HEK293 (cell line): ENCODE measurements around the gene DHPS.
"Not testable (repeated sequence)": the region's sequence is repeated elsewhere in the genome, so short reads cannot be mapped to it uniquely, and the experiment has no call there.

Experiments
- CTCF ChIA-PET: fragments of 350-600 bp; formaldehyde crosslinking; extraction: SDS; loops from one replicate; lab custom pipeline; 2021; ENCODE audit warnings: antibody characterized with exemption; lab: Yijun Ruan, JAX
- POLR2A ChIA-PET: fragments of 300-600 bp; formaldehyde crosslinking; extraction: SDS; loops from one replicate; lab custom pipeline; 2020; ENCODE audit warnings: antibody characterized with exemption, inconsistent platforms; lab: Yijun Ruan, JAX
- H3K27ac ChIP-seq: fragments of 200-500 bp; sonication (Bioruptor generic); 2 replicates; pipeline ENCODE4 v1.5.1; 2014; ENCODE audit warnings: low read depth, low read length, control low read depth, inconsistent platforms; ENCODE audit errors: extremely low read depth
- H3K36me3 ChIP-seq, 2 experiments: fragments of 200-500 bp in 1 of 2; sonication (Bioruptor generic) in 1 of 2; 1 replicate in 1 of 2; 2 replicates in 1 of 2; pipeline ENCODE4 v1.5.1; 2014 to 2017; ENCODE audit warnings: inconsistent platforms in 2 of 2, low read length in 2 of 2; ENCODE audit not compliant: control insufficient read depth in 2 of 2, insufficient read depth in 1 of 2
- H3K4me1 ChIP-seq: fragments of 200-500 bp; sonication (Bioruptor generic); 2 replicates; pipeline ENCODE4 v1.5.1; 2014; ENCODE audit warnings: mild to moderate bottlenecking, low read length, inconsistent platforms; ENCODE audit not compliant: control insufficient read depth, insufficient read depth
- H3K4me3 ChIP-seq: 2 replicates; pipeline ENCODE4 v1.5.1; 2011; ENCODE audit warnings: low read depth, mild to moderate bottlenecking, control low read depth, low read length, moderate library complexity
- H3K9me3 ChIP-seq: fragments of 200-500 bp; sonication (Bioruptor generic); 2 replicates; pipeline ENCODE4 v1.5.1; 2014; ENCODE audit warnings: low read depth, low read length, inconsistent platforms; ENCODE audit not compliant: control insufficient read depth, insufficient read depth
- BCL11A ChIP-seq: fragments of 450-650 bp; formaldehyde crosslinking; IDR thresholded peaks from 2 replicates; pipeline ENCODE4 v1.5.1; 2016; ENCODE audit warnings: low read depth, missing biosample characterization, missing genetic modification characterization
- HIC1 ChIP-seq: fragments of 450-650 bp; formaldehyde crosslinking; IDR thresholded peaks from 2 replicates; pipeline ENCODE4 v1.5.1; 2016; ENCODE audit warnings: missing biosample characterization, missing genetic modification characterization
- KLF17 ChIP-seq: fragments of 450-650 bp; formaldehyde crosslinking; IDR thresholded peaks from 2 replicates; pipeline ENCODE4 v1.5.1; 2016; ENCODE audit warnings: missing biosample characterization, missing genetic modification characterization
- KLF8 ChIP-seq: fragments of 450-650 bp; formaldehyde crosslinking; IDR thresholded peaks from 2 replicates; pipeline ENCODE4 v1.5.1; 2016; ENCODE audit warnings: missing biosample characterization, missing genetic modification characterization
- PRDM4 ChIP-seq: fragments of 450-650 bp; formaldehyde crosslinking; IDR thresholded peaks from 2 replicates; pipeline ENCODE4 v1.5.1; 2017; ENCODE audit warnings: missing biosample characterization, missing genetic modification characterization
- SP7 ChIP-seq: fragments of 450-650 bp; formaldehyde crosslinking; IDR thresholded peaks from 2 replicates; pipeline ENCODE4 v1.5.1; 2016; ENCODE audit warnings: missing biosample characterization, missing genetic modification characterization
- TSHZ1 ChIP-seq: fragments of 450-650 bp; formaldehyde crosslinking; IDR thresholded peaks from 2 replicates; pipeline ENCODE4 v1.5.1; 2016; ENCODE audit warnings: missing biosample characterization, missing genetic modification characterization, borderline replicate concordance
- ZNF138 ChIP-seq: fragments of 450-650 bp; formaldehyde crosslinking; IDR thresholded peaks from 2 replicates; pipeline ENCODE4 v1.5.1; 2016; ENCODE audit warnings: missing biosample characterization, missing genetic modification characterization, borderline replicate concordance
- ZNF175 ChIP-seq: fragments of 450-650 bp; formaldehyde crosslinking; IDR thresholded peaks from 2 replicates; pipeline ENCODE4 v1.5.1; 2016; ENCODE audit warnings: missing biosample characterization, missing genetic modification characterization
- ZNF23 ChIP-seq: fragments of 450-650 bp; formaldehyde crosslinking; IDR thresholded peaks from 2 replicates; pipeline ENCODE4 v1.5.1; 2016; ENCODE audit warnings: missing biosample characterization, missing genetic modification characterization, borderline replicate concordance
- ZNF26 ChIP-seq: fragments of 450-650 bp; formaldehyde crosslinking; IDR thresholded peaks from 2 replicates; pipeline ENCODE4 v1.5.1; 2016; ENCODE audit warnings: missing biosample characterization, missing genetic modification characterization
- ZNF311 ChIP-seq: fragments of 450-650 bp; formaldehyde crosslinking; IDR thresholded peaks from 2 replicates; pipeline ENCODE4 v1.5.1; 2017; ENCODE audit warnings: missing biosample characterization, missing genetic modification characterization, borderline replicate concordance
- ZNF426 ChIP-seq: fragments of 450-650 bp; formaldehyde crosslinking; IDR thresholded peaks from 2 replicates; pipeline ENCODE4 v1.5.1; 2017; ENCODE audit warnings: missing biosample characterization, missing genetic modification characterization, mild to moderate bottlenecking, inconsistent platforms, moderate library complexity
- ZNF549 ChIP-seq: fragments of 450-650 bp; IDR thresholded peaks from 2 replicates; pipeline ENCODE4 v1.5.1; 2018; ENCODE audit warnings: missing biosample characterization, missing genetic modification characterization, mild to moderate bottlenecking, inconsistent platforms, moderate library complexity
- ZNF677 ChIP-seq: fragments of 450-650 bp; IDR thresholded peaks from 2 replicates; pipeline ENCODE4 v1.5.0; 2018; ENCODE audit warnings: missing biosample characterization, mild to moderate bottlenecking, missing genetic modification characterization, moderate library complexity
- ZNF701 ChIP-seq: fragments of 450-650 bp; formaldehyde crosslinking; IDR thresholded peaks from 2 replicates; pipeline ENCODE4 v1.5.1; 2016; ENCODE audit warnings: missing biosample characterization, missing genetic modification characterization
- ZNF76 ChIP-seq: fragments of 450-650 bp; formaldehyde crosslinking; IDR thresholded peaks from 2 replicates; pipeline ENCODE4; 2016; ENCODE audit warnings: low read depth, missing biosample characterization, missing genetic modification characterization, borderline replicate concordance
- ZNF777 ChIP-seq: fragments of 450-650 bp; formaldehyde crosslinking; IDR thresholded peaks from 2 replicates; pipeline ENCODE4 v1.5.1; 2017; ENCODE audit warnings: missing biosample characterization, missing genetic modification characterization, borderline replicate concordance
- ZXDB ChIP-seq: fragments of 450-650 bp; formaldehyde crosslinking; IDR thresholded peaks from 2 replicates; pipeline ENCODE4 v1.5.1; 2016; ENCODE audit warnings: missing biosample characterization, missing genetic modification characterization

The DHPS gene

GRCh38 chr19:12647047-12647446, 34.6 kb downstream of the DHPS start (continued):
- TF ChIP-seq ZNF426, result no peak
- no peak for TF ChIP-seq TSHZ1 (tag by site-specific recombination)
- no peak for TF ChIP-seq BCL11A (tag by site-specific recombination)
- no peak for TF ChIP-seq ZNF138

- ChIA-PET CTCF (no interaction called here), POLR2A (no interaction called here)
- Histone ChIP-seq H3K9me3 (no peaks in the 10 kb centered on the region), H3K4me3 (no peak overlapping the region), H3K4me1 (no peaks in the 10 kb centered on the region), H3K27ac (no peak overlapping the region), H3K36me3 (peaks cover 0 to 9% of the 10 kb centered on the region in 2 experiments; a peak in 1 of 3 replicates)
- TF ChIP-seq ZNF175 (tag by site-specific recombination) (no peak), ZNF549 (tag by site-specific recombination) (no peak), KLF8 (no peak), ZXDB (no peak), PRDM4 (tag by site-specific recombination) (no peak), ZNF677 (tag by site-specific recombination) (no peak)
Observed at GRCh38 chr19:12646551-12646950, 35.1 kb downstream of the DHPS start.

GRCh38 chr19:12643716-12644115, 38.0 kb downstream of the DHPS start:
- POLR2A ChIA-PET, H3K36me3 ChIP-seq: not testable (repeated sequence)

GRCh38 chr19:12642506-12642905, 39.2 kb downstream of the DHPS start:
- TF ChIP-seq ZNF701 (tag by site-specific recombination) (no peak), HIC1 (no peak), ZNF311 (tag by site-specific recombination) (no peak), KLF17 (no peak), ZNF76 (no peak), ZNF549 (tag by site-specific recombination) (no peak), SP7 (tag by site-specific recombination) (no peak), ZNF26 (tag by site-specific recombination) (no peak), ZNF23 (tag by site-specific recombination) (no peak), ZNF777 (tag by site-specific recombination) (no peak)
- Histone ChIP-seq H3K4me1 (no peaks in the 10 kb centered on the region), H3K4me3 (no peak overlapping the region), H3K9me3 (no peaks in the 10 kb centered on the region), H3K27ac (no peak overlapping the region), H3K36me3 (peaks cover 0 to 4% of the 10 kb centered on the region in 2 experiments; a peak in 1 of 3 replicates)
- CTCF ChIA-PET, result no interaction called here
- POLR2A ChIA-PET, result no interaction called here

More at GRCh38 chr19:12643716-12644115, 38.0 kb downstream of the DHPS start:
- CTCF ChIA-PET, result interaction anchor here (1.0 kb wide), 1 partner anchor 204 kb away, joined by 5 read pairs; no protein-coding TSS in a partner anchor
- H3K4me3 ChIP-seq, H3K4me1 ChIP-seq, H3K27ac ChIP-seq, H3K9me3 ChIP-seq: not testable (repeated sequence)
